Left forelimb (tissue), 1 donor: ENCODE data around the gene ANKRD52.
A peak's percentile ranks its signal among the peaks of the same experiment; 100 is the strongest.
"Not testable (repeated sequence)": the region's sequence is repeated elsewhere in the genome, so short reads cannot be mapped to it uniquely, and the experiment has no call there.

Experiments used
- DNase-seq: peaks from one replicate; pipeline ENCODE4 v3.0.0-alpha.2; 2018; ENCODE audit warnings: low spot score

The ANKRD52 gene

GRCh38 chr12:56272468-56272867 lies 14.3 kb upstream of the ANKRD52 start:
- not testable (repeated sequence) for DNase-seq

DNA sequence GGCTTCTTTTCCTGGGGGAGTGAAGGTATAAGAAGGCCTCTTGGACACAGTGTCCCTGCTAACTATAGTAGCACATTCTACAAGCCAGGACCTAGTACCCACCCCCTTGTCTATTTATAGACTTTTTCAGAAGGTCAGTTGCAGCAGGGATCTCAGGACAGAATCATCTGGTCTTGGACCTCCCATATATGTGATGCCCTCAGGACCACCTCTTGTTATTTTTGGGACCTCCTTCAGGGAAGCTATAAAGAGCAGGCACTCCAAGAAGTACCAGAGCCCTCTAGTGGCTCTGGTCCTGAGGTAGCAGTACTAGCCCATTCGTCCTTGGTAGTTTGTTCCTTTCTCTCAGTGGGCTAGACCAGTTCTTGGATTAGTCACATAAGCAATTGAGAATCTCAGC lies 12.8 kb upstream of the ANKRD52 start:
- no peak for DNase-seq

DNA sequence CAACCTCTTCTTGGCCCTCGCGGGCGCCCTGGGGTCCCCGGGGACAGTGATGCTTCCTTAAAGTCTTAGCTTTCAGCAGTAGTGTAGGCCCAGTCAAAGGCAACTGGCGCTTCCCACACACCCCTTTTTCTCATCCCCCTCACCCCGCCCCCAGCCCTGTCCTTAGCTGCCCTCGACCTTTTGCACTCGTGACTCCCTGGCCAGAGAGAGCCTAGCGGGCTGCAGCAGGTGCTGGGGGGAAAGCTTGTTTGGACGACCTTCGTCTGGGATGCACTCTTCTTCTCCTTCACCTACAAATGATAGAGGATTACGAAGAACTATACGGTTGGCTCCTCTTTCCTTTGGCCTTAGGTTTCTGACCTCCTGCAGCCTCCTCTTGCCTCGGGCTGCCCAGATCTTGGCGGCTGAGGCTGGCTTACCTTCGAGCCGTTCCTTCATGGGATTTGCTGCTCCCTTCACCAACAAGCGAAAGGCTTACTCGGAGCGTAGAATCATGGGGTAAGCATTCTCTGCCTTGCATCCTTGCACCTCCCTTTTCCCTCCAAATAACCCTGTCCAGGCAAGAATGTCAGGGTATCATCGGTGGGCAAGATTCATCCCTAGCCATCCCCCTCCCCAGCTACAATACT lies 9.4 kb upstream of the ANKRD52 start:
- DNase-seq = no peak

- DNase-seq = peak; percentile 93
These were observed 8.7 kb upstream of the ANKRD52 start, which contains the start of gene COQ10A for GRCh38 chr12:56266693-56267442. Gene COQ10A (plus strand): TSS chr12:56266942. CDS start chr12:56267119, 177 bp downstream.

DNA sequence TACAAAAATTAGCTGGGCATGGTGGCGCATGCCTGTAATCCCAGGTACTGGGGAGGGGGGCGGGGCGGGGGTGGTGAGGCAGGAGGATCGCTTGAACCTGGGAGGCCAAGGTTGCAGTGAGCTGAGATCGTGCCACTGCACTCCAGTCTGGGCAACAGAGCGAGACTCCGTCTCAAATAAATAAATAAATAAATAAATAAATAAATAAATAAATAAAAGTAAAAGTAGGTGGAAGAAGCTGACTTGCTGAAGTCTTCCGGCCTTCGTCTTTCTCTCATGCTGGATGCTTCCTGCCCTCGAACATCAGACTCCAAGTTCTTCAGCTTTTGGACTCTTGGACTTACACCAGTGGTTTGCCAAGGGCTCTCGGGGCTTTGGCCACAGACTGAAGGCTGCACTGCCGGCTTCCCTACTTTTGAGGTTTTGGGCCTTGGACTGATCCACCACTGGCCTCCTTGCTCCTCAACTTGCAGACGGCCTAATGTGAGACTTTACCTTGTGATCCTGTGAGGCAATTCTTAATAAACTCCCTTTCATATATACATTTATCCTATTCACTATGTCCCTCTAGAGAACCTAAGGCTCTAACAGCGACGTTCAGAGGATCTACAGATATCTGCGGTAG lies 8.0 kb upstream of the ANKRD52 start:
- DNase-seq = not testable (repeated sequence)

DNA sequence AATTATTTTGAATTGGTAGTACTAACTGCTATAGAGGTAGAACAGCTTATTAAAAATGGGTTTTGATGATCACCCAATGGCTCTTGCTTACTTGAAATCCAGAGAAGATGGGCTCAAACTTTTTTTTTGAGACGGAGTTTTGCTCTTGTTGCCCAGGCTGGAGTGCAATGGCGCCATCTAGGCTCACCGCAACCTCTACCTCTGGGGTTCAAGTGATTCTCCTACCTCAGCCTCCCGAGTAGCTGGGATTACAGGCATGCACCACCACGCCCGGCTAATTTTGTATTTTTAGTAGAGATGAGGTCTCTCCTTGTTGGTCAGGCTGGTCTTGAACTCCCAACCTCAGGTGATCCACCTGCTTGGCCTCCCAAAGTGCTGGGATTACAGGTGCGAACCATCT lies 4.8 kb upstream of the ANKRD52 start:
- DNase-seq = not testable (repeated sequence)

DNA sequence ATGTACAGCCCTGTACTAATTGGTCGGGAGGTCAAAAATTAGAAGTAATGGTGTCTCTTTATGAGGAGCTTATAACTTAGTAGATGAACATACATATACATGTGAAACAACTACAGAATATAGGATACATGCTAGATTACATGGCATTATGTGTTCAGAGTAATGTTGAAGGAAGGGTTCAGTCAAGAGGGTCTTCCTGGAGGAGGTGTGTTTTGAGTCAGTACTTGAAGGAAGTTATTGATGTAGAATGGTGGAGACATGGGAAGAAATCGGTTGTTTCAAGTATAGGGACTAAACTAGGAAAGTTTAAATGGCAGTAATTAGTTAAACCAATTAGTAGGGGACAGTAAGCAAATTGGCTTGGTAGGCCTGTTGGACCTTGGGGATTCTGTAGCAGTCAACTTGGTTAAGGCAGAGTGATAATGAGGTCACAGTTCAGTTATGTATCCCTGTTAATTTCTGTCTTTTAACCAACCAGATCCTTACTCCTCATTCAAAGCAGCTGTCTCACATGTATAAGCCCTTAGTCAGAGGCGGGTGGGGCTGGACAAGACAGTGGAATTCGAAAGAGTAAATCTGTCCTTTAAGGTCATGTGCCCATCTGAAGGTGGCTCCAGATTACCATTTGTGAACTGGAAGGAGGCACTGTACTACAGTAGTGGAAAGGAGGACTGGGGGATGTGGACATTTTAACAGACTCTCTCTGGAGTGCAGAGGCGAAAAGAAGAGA lies 3.5 kb upstream of the ANKRD52 start:
- no peak for DNase-seq

GRCh38 chr12:56260921-56261320 lies 2.7 kb upstream of the ANKRD52 start:
- no peak for DNase-seq

DNA sequence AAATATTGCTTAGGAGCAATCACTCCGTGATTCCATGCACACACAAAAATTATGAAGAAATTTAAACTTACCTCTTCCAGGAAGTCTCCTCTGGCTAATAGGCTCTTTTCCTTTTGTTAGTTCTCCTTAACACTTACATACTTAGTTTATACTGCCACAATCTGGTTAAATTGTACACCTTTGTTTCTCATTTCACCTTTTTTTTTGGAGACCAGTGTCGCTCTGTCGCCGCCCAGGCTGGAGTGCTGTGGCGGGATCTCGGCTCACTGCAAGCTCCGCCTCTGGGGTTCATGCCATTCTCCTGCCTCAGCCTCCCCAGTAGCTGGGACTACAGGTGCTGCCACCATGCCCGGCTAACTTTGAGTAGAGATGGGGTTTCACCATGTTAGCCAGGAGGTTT lies 2.2 kb upstream of the ANKRD52 start:
- DNase-seq = no peak

- DNase-seq = no peak
These were observed 618 bp upstream of the ANKRD52 start for GRCh38 chr12:56258820-56259183.

- no peak for DNase-seq
These were observed 605 bp downstream of the ANKRD52 start for GRCh38 chr12:56257491-56258067.

DNA sequence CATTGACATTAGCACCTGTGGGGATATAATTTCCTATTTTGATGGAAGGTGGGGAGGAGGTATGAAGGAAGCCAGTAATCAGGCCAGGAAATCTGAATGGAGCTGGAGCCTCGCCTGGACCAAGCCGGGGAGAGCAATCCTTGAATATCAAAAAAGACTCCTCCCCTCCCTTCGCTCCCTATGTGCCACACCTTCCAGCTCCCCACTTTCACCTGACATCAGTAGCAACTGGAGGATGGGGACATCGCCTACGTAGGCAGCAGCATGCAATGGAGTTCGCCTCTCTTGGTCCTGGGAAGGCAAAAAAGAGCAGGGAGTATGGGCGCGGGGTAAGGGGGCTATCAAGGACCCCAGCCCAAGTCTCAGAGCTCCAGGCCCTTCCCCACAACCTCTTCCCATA lies 1.1 kb downstream of the ANKRD52 start:
- DNase-seq = no peak

DNA sequence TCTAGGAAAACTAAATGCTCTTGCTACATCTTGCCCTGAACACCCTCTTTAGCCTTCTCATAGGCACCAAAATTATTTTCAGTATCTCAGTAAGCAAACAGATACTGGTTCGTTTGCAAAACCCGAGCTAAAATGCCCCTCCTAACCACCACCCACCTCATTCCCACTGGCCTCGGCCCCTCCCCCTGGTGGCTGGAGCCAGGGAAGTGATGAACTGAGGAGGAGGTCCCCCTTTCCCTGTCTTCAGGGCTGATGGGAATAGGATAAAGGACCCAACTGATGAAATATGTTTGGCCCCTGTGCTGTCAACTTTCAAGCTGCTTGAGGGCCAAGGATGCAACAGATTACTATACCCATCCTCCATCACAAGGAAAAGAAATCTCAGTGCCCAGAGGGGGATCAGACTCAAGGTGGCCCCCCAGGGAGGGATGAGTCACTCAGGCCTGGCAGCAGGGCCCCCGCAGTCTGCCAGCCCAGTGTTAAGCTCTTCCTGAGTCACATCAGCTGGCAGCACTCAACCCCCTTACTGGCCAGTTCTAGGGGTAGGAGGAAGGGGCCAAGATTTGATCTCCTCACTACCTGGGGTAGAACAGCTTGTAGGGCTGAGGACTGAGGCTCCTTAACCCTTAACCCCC lies 1.7 kb downstream of the ANKRD52 start:
- DNase-seq = no peak

DNA sequence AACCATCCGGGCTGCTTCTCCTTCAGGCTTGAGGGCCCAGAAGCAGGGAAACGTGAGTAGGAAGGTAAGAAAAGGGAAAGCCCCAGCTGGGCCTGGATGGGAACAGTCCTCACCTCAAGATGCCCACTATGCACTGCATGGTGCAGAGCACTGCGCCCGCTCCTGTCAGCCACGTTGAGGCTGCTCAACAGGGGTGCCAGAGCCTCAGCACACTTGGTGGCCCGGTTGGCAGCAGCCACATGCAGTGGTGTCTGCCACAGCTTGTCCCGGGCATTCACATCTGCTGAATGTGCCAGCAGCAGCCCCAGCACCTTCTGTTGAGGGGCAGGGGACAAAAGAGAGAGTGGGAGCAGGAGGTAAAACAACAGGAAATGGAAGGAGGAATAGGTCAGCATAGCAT lies 2.5 kb downstream of the ANKRD52 start:
- no peak for DNase-seq

GRCh38 chr12:56253091-56253490 lies 5.1 kb downstream of the ANKRD52 start:
- DNase-seq = no peak

DNA sequence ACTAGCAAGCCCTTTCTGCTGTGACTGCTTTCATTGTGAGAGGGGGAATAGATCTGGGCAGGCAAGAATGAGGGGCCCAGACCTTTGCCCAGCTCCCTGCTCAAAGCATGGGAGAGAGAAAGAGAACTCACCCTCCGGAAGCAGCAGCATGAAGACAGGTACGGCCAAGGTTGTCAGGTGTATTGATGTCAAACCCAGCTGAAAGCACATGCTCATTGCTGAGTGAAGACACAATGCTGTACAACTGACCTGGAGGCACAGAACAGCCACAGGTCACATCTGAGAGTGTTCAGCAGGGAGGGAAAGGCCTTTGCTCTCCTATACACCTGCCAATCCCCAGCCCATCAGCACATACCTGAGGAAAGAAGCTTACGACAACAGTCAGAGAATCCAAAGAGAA lies 5.5 kb downstream of the ANKRD52 start:
- no peak for DNase-seq

DNA sequence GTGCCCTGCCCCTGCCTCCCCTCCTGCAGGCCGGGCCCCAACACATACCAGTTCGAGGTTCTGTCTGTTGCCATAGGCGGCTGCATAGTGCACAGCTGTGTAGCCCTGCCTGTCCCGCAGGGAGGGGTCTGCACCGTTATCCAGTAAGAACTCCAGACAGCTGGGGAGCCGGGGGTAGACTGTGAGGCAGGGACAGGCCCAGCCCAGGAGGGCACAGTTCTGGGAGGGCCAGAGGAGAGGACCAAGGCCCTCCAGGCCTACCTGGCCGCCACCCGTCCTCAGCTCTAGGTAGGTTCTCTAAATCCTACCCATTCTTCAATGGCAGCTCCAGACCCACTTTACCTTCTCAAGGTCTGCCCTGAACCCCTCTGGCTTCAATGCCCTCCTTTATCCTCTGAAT lies 9.5 kb downstream of the ANKRD52 start:
- no peak for DNase-seq

DNA sequence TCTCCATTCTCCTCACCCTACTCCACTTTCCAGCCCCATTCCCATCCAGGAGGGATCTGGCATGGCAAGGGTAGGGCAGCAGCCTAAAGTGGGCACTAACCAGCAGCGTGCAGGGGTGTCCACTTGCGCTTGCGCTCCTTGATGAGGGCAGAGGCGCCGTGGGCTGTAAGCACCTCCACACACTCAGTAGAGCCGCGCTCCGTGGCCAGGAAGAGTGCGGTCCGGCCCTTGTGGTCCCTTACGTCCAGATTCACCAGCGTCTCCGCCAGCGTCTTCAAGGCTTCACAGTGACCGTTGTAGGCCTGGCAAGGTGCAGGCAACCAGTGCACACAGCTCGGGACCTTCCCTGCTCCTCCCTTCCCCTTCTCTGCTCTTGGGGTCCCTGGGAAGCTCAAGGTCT lies 10.3 kb downstream of the ANKRD52 start:
- no peak for DNase-seq

- no peak for DNase-seq
These were observed 13.7 kb downstream of the ANKRD52 start for GRCh38 chr12:56244494-56244893.

DNA sequence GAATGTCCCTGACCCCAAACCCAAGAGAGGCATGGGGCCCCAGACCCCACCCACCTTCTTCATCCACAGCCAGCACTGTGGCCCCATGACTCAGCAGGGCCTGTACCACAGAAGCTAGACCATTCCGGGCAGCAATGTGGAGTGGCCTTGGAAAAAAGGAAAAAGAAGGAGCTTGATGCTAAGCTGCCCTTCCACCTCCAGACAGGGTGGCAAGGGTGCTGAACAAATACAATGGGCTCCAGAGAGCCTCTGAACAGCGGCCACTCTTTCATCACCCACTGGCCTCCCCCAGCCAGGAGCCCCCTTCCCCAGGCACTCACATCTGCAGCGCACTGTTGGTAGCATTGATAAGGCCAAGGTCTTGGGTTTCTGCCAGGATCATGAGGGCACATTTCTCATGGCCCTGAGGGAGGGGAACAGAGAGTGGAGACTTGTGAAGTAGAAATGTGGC lies 14.4 kb downstream of the ANKRD52 start:
- DNase-seq = no peak

DNA sequence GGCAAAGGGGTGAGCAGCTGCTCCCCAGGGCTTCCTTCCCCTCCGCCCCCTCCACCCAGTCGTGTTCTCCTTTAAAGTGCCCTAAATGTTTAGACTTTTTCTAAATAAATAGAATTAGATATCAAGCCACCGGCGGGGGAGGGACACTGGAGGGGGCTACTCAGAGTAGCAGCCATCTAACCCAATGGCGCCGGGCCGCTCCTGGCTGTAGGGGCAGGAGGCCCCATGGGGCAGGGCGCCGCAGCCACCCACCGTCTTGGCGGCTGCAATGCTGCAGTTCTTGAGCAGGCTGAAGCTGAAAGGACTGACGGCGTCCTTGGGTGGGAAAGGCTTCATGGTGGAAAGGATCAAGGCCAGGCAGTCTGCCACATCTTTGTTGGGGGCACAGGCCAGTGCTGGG lies 15.2 kb downstream of the ANKRD52 start:
- no peak for DNase-seq
